Iris pigment epithelial cell (primary cell): Measurements from ENCODE around the gene EIF5.
"Not testable (repeated sequence)": the region's sequence is repeated elsewhere in the genome, so short reads cannot be mapped to it uniquely, and the experiment has no call there.

ENCODE experiments used
- DNase-seq: peaks from one replicate; pipeline ENCODE4 v3.0.0-alpha.2; 2011; ENCODE audit warnings: low read depth

Gene EIF5

DNA sequence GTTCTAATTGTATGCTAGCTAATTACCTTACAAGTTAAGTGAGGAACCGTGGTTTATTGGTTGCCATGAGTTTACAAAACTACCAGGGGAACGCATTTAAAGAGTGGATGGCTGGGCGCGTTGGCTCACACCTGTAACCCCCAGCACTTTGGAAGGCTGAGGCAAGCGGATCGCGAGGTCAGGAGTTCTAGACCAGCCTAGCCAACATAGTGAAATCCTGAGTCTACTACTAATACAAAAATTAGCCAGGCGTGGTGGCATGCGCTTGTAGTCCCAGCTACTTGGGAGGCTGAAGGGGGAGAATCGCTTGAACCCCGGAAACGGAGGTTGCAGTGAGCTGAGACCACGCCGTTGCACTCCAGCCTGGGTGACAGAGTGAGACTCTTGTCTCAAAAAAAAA, 2.2 kb downstream of the EIF5 start:
- no peak for DNase-seq

DNA sequence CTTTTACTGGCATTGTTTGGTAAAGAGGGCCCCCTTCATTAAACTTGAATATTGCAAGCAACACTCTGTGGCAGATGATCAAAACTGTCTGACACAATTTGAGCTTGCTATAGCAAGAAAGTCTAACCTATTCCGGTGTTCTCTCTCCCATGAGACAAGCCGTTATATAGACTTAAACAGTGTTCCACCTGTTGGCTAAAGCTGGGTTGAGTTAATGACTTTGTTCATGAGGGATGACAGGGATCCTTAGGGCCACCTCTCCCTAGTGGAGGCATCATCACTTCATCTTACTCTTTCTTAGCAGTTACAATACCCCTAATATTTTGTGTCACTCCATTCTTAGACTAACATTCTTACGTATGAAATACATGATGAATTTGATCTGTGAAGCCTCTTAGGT, 3.8 kb downstream of the EIF5 start:
- DNase-seq: no peak

DNA sequence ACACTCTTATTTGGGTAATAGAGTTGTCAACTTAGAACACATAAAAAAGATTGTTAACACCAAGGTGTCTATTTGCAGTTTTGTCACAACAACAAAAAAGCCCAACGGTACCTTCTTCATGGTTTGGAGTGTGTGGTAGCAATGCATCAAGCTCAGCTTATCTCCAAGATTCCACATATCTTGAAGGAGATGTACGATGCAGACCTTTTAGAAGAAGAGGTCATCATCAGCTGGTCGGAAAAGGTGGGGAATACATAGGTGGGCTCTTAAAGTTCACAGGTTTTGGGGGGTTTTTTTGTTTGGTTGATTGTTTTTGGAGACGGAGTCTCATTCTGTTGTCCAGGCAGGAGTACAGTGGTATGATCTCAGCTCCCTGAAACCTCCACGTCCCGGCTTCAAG, 5.5 kb downstream of the EIF5 start:
- DNase-seq: no peak

DNA sequence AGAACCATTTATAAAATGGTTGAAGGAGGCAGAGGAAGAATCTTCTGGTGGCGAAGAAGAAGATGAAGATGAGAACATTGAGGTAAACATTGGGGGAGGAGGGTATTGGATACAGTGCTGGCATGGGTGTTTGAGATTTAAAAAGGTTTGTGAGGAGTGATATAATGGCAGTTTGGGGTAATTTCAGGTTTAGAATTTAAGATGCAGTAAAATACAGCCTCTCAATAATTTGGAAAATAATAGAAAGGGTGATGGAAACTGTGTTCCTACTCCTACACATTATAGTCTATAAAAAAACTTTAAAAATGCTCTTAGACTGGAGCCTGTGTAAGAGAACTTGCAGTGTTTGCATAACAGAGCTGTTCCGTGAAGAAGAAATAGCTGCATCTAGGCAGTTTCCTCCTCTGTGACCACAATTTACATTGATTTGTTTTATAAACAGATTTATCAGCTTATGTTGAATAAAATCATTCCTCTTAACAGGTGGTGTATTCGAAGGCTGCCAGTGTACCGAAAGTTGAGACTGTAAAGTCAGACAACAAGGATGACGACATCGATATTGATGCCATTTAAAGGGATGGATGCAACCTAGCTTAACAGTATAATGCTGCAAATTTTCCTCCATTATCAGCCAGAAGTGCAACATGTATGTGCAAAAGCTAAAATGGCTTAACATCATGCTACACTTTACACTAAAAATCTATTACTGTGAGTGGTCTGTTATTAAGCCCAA, 6.6 kb downstream of the EIF5 start:
- DNase-seq: no peak

DNA sequence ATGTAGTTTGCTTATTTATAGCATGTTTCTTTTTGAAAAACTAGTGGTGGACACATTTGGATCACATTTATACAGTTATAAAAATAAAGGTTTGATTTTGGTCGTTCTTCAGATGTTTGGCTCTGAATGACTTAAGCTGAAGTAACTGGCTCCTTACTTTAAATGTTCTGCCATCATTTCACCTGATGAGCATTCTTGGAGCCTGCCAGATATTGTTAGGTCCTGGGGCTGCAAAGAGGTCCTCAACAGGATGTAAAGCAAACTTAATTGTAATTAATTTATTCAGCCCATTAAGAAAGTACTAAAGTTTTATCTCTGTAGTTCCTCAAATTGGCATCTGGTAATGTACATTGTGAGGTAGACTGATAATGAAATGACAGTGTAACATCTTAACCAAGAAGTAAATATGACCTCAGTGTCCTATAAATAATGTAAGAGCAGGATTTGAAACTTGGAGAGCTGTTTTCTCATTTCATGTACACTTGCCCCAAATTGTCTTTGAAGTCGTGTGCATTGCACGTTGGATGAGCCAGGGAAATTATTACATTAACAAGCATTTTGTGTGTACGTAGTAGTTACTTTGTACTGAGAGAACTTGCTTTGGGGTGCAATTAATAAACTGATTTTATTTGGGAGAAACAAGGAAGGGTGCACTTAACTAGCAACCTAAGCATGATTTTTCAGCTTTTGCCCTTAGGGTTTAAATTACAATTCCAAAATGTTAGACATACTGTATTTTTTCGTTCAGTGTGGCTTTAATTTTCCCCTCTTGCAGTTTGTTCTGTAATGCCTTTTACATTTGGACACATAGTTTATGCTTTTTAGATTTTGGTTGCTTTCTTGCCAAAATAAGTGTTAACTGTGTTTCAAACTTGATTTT, 7.5 kb downstream of the EIF5 start:
- DNase-seq: no peak

DNA sequence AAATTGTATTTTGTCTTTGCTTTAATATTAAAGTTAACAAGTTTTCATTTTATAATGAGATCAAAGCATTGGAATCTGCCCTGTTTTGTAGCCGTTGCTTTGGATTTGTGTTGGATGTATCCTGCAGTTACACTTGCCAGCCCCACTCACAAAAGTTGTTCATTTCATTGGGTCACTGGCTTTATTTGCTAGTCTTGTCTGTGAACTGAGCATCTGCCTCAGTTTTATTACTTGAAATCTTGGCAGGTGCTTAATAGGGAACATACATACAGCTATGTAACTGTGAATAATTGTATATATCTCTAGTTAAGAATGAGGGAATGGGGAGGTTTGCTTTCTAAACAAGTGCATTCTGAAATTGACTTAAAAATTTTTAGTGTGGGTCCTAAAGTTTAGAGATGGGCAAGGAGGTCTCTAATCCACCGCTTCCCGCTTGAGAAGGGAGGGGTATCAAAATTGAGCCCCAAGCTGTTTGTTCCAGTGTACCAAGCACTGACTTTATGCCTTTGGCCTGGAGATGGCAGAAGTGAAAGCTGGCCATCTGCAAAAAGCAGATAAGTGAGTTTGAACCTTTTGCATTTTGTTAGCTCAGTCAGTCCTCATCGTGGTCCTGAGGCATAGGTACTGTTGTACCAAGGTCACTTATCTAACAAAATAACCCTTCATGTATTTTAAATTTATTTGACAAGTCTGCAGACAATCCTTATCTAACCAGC, 9.3 kb downstream of the EIF5 start:
- DNase-seq: no peak

DNA sequence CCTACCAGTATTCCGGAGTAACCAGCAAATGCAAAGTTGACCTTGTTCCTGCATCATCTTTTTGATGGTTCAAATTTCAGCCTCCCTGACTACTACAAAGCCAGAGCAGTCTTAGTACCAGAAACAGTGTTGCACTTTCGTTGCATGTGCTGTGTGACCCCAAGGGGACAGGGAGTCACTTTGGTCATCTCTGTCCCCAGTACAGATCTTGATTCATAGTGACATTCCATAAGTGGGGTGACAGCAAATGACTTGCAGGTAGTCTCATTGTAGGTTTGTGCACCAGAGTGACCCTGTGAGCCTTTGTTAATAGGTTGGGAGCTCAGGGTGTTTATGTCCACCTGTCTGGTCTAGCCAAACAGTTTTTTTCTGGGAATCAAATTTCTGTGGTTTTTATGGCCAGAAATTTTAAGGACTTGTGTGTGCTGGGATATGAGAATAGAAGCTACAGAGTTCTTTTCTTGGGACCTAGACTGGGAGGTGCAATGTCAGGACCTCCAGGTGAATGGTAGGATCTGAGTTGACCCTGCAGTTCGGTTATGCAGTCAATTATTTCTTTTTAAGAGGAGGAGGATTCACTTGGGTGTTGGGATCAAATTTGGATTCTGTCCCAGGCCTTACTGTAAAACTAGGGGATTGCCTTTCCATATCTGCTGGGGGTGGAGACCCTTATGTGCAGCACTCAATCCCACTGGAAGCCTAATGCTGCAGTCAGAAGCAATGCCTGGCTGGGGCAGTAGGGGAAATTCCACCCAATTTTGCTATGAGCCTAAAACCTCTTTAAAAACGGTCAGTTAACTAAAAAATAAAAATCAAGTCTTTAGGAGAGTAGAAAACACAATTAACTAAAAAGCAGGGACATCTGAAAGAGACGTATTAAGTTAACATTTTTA, 10.1 kb downstream of the EIF5 start:
- no peak for DNase-seq

DNA sequence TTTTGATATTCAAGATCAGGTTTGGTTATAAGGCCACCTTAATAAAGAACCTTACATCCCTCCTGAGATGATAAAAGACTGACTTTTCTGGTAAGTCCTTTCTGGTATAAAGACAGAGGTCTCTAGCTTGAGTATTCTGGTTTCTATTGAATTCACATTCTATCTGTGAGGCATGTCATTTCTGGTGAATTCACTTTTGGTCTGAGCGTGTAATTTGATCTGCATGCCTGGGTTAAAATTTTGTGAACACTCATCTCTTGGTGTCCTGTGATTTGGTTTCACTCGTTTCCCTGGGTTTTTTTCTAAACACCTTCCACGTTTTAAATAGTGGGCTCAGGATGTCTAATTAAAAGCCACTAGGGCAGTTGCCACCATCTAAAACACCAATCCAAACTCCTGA, 12.2 kb downstream of the EIF5 start:
- DNase-seq: peak; percentile 38

DNA sequence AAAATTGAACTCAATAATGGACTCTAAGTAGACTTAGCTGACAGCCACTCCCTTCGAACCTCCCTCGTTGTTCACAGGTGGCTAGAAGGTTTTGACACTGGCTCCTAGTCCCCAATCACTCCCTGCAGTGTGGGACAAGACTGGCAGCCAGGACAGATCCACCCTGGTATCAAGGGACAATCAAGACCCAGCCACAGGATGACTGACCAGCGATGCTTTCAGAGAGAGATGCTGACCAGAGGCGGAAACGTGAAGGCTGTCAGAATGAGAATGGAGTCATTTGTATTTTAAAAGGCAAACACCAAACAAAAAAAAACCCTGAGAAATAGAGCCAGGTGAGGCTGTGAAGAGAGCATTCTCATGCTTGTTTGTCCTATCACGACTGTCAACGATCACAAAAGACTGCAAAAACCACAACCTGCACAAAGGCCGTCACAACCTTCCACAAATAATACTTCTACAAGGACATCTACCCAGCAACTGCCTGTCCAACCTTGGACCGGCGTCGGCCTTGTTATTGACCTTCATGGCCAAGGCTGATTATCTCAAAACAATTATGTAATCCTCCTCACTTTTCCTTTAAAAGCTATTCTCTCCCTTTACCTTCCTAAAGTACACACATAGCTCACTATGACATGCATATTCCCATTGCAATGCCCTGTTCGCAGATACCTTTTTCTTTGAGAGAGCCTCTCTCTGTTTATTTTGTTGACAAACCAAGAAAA, 13.2 kb downstream of the EIF5 start:
- no peak for DNase-seq

DNA sequence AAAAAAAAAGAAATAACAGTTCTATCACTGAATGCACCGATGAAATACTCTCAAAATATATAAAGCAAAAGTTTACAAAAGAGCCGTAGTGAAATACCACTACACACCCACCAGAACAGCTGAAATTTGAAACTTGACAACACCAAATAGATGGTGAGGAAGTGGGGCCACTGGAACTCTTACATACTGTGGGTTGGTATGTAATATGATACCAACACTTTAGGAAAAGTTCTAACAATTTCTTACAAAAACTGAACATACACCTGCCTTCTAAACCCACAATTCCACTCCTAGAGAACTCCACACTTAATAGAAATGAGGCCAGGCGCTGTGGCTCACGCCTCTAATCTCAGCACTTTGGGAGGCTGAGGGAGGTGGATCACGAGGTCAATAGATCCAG, 14.1 kb downstream of the EIF5 start:
- peak; percentile 86 for DNase-seq

DNA sequence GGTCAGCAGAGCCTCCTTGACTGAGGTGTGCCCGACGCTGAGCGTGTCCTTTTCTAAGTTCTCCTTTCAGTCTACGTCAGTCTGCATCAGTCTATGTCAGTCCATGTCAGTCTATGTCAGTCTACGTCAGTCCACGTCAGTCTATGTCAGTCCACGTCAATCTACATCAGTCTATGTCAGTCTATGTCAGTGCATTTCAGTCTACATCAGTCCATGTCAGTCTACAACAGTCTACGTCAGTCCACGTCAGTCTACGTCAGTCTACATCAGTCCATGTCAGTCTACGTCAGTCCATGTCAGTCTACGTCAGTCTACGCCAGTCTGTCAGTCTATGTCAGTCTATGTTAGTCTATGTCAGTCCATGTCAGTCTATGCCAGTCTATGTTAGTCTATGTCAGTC, 15.9 kb downstream of the EIF5 start:
- DNase-seq: no peak

DNA sequence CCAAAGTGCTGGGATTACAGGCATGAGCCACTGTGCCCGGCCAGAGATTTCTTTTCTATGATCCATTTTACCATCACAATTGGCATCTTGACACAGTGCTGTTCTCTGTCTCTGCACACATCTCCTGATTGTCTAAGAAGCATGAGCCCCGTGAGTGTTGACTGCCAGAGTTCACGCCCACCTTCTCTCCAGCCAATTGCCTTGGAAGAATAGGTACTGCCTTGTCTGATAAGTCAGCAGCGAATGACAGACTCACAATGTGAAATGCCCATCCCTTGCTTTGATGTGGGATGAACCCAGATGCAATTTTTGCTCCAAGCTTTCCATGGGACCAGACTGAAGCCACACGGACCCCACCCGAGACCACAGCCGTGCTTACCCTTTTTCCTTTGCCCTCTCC, 19.3 kb downstream of the EIF5 start:
- no peak for DNase-seq

DNA sequence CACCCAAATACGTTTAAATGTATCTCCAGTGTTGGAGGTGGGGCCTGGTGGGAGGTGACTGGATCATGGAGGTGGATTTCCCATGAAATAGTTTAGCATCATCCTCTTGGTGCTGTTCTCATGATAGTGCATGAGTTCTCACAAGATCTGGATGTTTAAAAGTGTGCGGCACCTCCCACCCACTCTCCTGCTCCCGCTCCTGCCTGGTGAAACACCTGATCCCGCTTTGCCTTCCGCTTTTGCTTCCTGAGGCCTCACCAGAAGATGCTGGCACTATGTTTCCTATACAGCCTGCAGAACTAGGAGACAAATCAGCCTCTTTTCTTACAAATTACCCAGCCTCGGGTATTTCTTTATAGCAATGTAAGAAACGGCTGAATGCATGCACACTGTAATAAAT, 20.1 kb downstream of the EIF5 start:
- no peak for DNase-seq

DNA sequence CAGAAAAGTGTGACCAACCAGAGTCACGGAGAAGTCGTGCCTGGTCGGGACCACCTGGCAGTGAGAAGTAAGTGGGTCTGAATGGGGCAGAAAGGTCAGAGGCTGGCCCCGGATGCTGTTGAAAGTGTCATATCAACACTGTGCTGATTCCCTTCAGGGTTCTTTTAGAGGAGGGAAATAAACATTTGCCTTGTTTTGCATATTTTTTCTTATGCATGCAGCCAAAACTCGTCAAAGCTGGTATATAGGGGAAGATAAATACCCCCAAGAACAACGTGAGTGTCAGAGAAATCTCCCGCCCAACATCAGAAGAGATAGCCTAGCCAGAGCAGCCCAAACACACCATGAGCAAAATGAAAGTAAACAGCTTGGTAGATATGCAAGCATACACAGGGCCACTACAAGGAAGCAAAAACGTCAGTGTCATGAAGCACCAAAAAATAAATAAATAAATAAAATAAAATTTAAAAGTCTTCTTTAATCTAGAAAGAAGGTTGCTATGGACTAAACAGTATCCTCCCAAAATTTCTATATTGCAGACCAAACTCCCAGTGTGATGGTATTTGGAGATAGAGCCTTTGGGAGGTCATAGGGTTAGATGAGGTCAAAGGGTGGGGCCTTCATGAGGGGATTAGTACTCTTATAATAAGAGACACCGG, 22.1 kb downstream of the EIF5 start:
- no peak for DNase-seq

DNA sequence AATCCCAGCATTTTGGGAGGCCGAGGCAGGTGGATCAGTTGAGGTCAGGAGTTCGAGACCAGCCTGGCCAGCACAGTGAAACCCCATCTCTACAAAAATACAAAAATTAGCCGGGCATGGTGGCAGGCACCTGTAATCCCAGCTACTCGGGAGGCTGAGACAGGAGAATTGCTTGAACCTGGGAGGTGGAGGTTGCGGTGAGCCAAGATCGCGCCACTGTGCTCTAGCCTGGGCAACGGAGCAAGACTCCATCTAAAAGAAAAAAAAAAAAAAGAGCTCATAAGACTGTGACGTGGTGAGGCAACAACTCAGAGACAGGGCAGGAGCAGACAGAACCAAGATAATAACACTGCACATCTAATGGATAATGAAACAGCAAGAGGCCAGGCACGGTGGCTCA, 23.5 kb downstream of the EIF5 start:
- not testable (repeated sequence) for DNase-seq

DNA sequence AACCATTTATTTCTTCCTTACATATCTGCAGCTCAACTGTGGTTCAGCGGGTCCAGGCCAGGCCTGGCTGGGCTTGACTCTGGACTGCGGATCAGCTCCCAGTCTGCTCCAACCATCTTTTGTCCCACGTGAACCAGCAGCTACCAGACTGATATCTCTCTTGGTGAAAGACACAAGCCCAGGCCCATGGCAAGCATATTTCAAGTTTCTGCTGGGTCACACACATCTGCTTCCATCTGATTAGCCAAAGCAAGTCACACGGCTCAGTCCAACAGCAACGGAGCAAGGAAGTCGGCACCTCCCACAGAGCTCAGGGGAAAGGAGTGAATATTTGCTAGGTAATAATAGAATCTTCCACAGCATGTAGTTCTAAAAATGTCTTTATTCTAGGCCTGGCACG, 26.5 kb downstream of the EIF5 start:
- DNase-seq: no peak

DNA sequence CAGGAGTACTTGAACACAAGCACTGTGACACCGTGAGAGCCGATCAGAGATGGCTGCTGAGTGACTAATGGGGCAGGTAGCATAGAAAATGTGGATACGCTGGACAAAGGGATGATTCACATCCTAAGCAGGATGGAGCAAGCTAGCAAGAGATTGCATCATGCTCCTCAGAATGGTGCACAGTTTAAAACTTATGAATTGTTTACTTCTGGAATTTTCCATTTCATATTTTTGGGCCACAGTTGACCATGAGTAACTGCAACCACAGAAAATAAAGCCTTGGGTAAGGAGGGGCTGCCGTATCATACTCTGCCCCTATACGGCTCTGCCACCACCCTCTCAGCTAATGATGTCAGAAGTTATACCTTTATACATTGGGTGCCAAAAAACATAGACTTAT, 27.8 kb downstream of the EIF5 start:
- DNase-seq: peak; percentile 98

DNA sequence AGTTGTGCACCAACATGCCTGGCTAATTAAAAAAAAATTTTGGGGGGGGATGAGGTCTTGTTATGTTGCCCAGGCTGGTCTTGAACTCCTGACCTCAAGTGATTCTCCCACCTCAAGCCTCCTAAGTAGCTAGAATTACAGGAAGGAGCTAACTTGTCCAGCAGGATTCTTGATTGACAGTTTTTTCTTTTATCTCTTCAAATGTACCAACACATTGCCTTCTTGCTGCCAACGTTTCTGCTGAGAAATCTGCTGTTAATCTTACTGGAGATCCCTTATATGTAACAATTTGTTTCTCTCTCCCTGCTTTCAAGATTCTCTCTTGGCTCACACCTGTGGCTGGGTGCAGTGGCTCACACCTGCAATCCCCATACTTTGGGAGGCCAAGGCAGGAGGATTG, 28.7 kb downstream of the EIF5 start:
- DNase-seq: no peak

DNA sequence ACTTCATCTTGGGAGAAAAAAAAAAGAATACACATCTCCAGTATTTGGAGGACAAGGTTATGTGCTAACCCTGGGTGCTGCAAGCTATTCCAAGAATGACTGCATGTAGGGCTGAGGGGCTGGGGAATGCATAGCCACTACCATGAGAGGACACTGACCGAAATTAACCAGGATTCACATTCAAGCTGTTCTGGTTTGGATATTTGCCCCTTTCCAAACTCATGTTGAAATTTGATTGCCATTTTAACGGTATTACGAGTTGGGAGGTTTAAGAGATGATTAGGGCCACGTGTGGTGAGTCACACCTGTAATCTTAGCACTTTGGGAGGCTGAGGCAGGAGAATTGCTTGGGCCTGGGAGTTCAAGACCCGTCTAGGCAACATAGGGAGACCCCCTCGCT, 32.7 kb downstream of the EIF5 start:
- DNase-seq: no peak

DNA sequence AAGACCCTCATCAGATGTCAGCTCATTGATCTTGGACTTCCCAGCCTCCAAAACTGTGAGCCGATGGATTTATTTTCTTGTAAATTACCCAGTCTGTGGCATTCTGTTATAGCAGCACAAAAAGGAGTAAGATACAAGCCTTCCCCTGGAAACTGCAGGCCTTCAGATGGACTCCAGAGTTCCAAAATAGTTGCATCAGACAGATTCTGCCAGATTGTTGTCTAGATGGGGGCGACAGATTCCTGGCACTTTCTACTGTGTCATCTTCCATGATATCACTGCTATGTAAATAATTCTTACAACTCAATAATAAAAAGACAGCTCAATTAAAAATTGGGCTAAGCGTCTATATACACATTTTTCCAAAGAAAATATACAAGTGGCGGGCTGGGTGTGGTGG, 34.0 kb downstream of the EIF5 start:
- no peak for DNase-seq

DNA sequence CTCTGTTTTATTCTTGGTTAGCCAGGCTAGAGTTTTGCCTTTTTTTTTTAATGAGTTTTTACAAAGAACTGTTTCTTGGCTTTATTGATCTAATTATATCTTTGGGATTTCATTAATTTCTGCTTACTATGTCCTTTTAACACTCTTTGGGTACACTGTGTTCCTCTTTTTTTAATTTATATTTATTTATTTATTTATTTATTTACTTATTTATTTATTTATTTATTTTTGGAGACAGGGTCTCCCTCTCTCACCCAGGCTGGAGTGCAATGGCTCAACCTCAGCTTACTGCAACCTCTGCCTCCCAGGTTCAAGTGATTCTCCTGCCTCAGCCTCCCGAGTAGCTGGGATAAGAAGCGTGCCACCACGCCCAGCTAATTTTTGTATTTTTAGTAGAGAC, 36.0 kb downstream of the EIF5 start:
- no peak for DNase-seq
